NCI-H2227 treated with DMSO at 0.1 percent for 48 hours (cell line): Measurements from ENCODE around the gene SLC35E2B.

Source experiments
- DNase-seq: peaks from one replicate; lab custom pipeline; 2025; lab: John Stamatoyannopoulos, UW

SLC35E2B gene

GRCh38 chr1:1623631-1624442, 68.8 kb downstream of the SLC35E2B start:
- no peak for DNase-seq

DNA sequence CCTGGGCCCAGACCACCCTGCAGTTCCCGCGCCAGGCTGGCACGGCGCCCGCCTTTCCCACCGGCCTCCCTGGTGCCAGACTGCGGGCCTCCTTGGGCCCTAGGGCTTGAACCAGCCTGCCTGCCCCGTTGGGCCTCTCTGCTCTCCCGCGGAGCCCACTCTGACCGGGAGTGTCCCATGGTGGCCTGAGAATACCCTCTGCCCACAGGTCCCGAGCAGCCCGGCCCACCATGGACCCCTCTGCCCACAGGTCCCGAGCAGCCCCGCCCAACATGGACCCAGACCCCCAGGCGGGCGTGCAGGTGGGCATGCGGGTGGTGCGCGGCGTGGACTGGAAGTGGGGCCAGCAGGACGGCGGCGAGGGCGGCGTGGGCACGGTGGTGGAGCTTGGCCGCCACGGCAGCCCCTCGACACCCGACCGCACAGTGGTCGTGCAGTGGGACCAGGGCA, 69.4 kb downstream of the SLC35E2B start:
- DNase-seq = no peak

DNA sequence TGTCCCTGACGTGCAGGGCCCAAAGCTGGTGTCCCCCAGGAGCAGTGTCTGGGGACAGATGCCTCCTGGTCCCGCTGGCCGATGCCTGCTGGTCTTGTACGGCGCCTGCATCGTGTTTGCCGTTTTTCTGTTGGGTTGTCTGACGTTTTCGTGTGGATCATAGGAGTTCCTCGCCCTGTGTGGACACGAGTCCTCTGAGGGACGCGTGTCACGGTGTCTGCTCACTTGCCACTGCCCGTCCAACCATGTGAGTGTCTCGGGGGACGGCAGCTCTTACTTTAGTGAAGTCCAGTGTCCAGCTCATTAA, 69.9 kb downstream of the SLC35E2B start:
- DNase-seq = no peak

GRCh38 chr1:1622010-1622787, 70.4 kb downstream of the SLC35E2B start:
- no peak for DNase-seq

GRCh38 chr1:1621173-1622009, 71.2 kb downstream of the SLC35E2B start:
- DNase-seq = no peak

- DNase-seq = no peak
These were observed 72.0 kb downstream of the SLC35E2B start for GRCh38 chr1:1620433-1621139.

GRCh38 chr1:1619917-1620361, 72.7 kb downstream of the SLC35E2B start:
- DNase-seq = no peak

DNA sequence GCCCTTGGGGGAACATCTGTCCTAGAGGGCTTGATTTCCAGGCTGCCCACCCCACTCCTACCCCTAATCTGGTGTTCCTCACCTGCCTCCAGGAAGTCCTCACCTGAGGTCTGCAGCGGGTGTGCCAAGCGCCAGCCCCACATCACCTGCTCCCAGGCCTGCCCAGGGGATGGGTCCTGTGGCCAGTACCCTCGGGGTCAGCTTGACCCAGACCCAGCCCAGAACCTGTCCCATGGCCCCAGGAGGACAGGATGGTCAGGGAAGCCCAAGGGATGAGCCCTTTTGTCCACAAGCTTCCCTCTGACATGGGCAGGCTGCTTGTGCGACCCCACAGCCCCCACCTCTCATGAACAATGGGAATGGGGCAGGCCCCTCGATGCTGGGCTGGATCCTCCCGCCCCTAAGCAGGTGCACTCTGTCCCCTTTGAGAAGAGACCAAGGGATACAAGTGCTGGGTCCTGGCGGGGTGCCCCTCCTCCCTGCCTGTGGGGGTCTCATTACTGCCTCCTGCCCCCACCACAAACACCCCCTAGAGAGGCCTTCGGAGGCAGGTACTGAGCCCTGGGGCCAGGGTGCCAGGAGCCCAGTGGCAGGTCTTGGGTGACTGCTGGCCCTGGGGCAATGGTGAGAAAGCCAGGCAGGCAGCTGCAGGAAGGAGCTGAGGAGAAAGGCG, 74.1 kb downstream of the SLC35E2B start:
- DNase-seq = no peak

DNA sequence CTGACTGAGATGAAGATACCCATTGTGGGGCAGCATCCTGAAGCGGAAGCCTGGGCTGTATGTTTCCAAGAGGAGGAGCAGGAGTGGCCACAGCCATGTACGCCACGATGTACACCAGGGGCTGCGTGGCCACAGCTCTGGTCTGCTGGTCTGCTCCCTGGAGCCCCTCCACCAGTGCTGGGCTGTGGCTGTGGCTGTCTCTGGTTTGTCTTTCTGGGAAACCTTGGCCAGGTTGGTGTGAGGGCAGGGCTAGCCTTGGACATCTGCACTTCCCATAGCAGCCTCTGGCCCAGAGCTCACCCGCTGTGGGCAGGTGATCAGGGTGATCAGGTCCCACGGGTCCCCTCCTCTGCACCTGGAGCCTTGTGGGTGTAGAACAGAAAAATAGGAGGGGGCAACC, 74.7 kb downstream of the SLC35E2B start:
- no peak for DNase-seq

DNA sequence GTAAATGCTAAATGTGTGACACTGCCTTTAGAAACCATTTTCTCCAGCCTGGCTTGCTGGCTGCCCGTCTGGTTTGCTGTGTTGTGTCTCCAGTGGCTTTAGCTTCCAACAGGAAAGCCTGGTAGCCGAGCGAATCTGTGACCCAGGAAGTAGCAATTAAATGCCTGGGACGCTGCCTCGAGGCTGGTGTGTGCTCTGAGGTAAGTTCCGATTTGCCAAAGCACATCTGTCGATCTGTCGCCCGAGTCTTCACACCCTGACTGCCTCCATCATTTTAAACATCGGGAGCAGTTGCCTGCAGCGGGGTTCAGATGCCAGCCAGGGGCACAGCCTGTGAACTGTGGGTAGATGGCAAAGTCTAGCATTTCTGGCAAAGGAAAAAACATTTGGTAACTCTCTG, 75.1 kb downstream of the SLC35E2B start:
- DNase-seq = no peak

GRCh38 chr1:1616838-1617237, 75.8 kb downstream of the SLC35E2B start:
- no peak for DNase-seq

DNA sequence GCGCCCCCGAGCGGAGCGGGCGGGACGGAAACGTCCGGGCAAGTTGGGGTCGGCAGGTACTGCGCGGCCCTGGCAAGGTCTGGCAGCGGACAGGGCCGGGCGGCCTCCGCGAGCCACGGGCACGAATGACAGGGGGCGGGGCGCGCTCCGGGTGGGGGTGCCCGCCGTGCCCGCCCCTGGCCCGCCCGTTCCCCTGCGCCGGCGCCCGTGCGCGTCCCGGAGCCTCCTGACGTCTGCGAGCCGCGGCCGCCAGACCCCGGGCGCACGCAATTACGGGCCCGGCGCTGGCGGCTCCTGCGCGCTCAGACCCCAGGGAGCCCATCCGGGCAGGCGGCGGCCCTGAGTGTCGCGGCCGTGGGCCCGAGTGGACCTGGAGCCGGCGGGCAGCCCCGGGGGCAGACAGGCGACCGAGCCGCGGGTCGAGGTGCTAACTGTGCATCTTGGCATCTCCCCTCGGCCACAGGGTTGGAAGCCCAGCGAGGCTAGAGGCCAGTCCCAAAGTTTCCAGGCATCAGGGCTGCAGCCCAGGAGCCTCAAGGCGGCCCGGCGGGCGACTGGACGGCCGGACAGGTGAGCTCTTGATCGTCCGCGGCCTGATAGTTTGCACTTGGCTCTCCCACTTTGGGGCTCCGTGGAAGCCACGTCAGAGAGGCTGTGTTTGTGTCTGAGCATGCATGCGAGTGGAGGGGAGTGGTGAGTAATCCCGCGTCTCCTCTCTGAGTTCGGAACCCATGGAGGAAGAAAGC, 76.4 kb downstream of the SLC35E2B start:
- DNase-seq = no peak

- DNase-seq = peak; percentile 92
These were observed 77.1 kb downstream of the SLC35E2B start, which contains the start of gene MIB2 for GRCh38 chr1:1615256-1616044. Gene MIB2, plus strand, starts transcription at chr1:1615500. Its CDS starts 7,953 bp downstream, at chr1:1623453.

DNA sequence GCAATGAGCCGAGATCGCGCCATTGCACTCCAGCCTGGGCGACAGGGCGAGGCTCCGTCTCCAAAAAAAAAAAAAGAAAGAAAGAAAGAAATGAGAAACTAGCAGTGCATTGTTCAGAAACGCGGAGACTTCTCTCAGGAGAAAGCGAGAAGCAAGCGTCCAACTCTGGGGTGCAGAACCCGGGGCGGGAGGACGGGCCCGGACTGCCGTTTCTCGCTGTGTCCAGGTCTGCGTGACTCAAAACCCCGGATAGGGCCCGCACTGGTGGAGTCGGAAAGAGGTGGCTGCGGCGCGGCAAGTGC, 77.7 kb downstream of the SLC35E2B start:
- no peak for DNase-seq

DNA sequence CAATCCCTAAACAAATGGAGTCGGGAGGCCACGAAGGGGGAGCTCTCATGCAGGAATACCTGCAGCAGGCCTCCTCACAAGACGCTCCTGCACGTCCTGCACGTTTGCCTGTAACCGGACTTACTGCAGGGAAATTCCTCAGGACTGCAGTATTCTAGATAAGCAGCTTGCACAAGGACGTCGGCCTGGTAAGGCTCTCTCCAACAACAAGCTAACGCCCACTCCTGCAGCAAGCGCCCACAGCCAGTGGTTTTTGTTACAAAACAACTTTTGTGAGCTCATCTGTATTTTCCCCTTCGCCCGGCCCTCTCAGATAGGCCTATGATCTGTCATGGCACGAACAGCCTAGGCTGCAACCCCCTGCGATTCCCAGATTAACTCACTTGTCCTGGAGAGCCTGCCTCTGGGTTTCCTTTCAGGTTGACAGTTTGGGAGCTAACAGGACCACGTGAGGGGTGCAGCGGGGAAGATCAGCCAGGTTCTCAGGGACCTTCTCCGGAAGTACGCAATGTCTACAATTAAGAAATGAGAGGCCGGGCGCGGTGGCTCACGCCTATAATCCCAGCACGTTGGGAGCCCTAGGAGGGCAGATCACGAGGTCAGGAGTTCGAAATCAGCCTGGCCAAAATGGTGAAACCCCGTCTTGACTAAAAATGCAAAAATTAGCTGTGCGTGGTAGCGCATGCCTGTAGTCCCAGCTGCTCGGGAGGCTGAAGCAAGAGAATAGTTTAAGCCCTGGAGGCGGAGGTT, 78.2 kb downstream of the SLC35E2B start:
- DNase-seq = no peak

GRCh38 chr1:1613509-1614082, 79.0 kb downstream of the SLC35E2B start:
- no peak for DNase-seq

DNA sequence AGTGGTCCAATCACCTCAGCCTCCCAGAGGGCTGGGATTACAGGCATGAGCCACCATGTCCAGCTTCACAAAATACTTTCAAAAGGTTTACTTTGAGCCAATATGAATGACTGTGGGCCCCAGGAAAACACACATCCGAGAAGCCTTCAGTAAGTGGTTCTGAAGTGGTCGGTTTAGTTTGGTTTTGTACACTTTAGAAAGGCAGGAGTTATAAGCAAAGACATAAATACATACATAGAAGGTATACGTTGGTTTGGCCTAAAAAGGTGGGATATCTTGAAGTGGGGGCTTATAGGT, 80.5 kb downstream of the SLC35E2B start:
- no peak for DNase-seq

GRCh38 chr1:1610796-1611195, 81.8 kb downstream of the SLC35E2B start:
- DNase-seq = no peak
